HG03066 (cell line): ENCODE measurements around the gene ADAMTSL2.

Experiments used
- ATAC-seq: cut with Tn5 transposase; IDR thresholded peaks from one replicate; pipeline ENCODE4 v1.9.1; 2021; ENCODE audit warnings: low read depth; ENCODE audit not compliant: unreplicated experiment

The ADAMTSL2 gene

GRCh38 chr9:133600739-133601138 is 66.2 kb downstream of the ADAMTSL2 start:
- no peak for ATAC-seq

DNA sequence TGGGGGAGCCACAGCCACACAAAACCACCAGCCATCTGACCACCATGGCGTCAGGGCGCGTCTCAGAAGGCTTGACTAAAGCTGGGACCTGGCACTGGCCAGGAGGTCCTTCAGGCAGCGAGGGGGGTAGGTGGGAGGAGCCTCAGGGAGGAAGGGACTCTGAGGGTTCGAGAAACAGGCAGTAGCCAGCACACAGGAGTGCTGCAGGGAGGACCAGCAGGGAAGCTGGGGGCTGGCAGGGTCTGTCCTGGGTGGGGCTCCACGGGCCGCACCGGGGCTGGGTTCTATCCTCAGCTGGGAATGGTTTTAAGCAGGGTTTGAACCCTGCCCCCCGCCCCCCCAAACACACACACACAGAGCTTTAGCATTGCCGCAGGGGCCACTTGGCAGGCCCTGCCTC is 67.2 kb downstream of the ADAMTSL2 start:
- ATAC-seq: no peak

DNA sequence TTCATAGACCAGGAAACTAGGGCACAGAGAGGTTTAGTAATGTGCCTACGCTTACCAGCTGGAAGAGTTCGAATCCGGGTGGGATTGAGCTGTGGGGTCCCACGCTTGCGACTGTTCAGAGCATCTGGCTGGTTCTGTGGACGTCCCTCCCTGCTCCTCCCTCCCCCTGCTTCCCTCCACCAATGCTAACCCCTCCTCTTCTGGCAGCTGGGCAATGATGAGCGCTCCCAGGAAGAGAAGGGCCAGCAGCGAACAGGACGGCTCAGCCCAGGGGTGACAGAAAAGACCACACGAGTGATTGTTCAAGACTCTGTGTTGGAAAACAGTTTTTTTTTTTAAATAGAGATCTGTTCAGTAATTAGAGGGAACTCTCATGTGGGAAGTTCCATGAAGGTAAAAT is 67.8 kb downstream of the ADAMTSL2 start:
- ATAC-seq: no peak

DNA sequence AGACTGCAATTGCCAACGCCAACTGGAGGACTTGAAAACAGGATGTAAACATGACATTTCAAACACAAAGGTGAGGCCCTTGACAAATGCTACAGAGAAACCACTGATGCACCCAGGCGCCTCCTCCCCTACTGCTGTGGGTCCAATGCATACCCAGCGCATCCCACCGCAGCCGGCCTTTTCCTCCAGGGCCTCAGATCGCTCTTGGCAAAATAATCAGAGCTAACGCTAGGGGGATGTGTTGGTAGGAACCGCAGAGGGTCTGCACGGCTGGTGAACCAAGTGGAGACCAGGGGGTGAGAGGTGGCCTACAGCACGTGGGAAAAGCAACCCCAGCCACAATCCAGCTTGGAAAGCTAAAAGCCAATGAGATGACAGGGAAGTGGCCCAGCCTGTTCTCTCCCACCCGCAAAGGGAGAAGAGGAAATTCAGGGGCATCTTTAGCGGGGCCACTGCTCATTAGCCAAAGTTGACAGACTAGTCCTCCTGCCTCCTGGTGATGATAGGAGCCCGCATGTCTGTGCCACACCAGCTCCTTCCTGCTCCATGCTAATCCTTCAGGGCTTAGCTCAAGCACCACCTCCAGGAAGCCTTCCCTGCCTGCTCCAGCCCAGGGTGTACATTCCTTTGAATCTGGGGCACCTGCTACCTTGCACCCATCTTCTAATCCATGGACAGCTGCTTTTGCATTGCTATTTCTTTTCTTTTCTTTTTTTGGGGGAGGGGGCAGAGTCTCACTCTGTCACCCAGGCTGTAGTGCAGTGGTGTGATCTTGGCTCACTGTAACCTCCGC is 68.8 kb downstream of the ADAMTSL2 start:
- no peak for ATAC-seq

DNA sequence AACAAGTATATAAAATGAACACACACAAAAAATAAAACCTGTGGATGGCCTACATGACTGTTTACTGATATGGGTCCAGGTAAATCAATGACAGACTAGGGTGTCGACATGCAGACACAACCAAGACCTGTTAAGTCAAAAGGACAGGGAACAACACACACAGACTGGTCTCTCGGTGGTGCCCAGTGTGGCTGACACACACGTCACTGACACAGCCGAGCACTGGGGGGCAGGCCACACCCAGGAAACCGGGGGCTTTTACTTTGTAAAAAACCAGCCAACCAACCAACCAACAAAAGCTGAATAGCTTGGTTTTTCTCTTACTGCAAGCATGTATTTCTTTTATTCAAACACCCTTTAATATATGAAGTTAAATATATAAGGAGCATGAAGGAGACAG is 69.7 kb downstream of the ADAMTSL2 start:
- no peak for ATAC-seq

GRCh38 chr9:133604856-133605255 is 70.4 kb downstream of the ADAMTSL2 start:
- no peak for ATAC-seq

GRCh38 chr9:133605446-133605845 is 70.9 kb downstream of the ADAMTSL2 start:
- ATAC-seq: no peak

GRCh38 chr9:133605856-133606707 is 71.6 kb downstream of the ADAMTSL2 start:
- no peak for ATAC-seq

DNA sequence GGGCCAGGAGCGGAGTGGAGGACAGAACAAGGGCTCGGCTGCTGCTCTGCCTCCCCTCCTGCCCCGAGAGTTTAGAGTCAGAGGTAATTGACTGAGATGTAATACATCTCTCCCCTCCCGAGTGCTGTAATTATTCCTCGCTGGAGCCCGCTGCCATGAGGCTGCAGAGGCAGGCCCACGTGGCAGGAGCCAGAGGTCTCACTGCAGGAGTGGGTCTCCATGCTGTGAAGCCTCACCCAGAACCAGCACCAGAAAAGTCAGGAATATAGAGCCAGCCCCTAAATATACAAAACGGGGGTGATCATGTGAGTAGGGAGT is 72.2 kb downstream of the ADAMTSL2 start:
- ATAC-seq: no peak

- ATAC-seq: no peak
These were observed 72.9 kb downstream of the ADAMTSL2 start for GRCh38 chr9:133607381-133607780.

GRCh38 chr9:133607976-133608375 is 73.5 kb downstream of the ADAMTSL2 start:
- ATAC-seq: no peak

GRCh38 chr9:133608382-133608781 is 73.9 kb downstream of the ADAMTSL2 start:
- no peak for ATAC-seq

DNA sequence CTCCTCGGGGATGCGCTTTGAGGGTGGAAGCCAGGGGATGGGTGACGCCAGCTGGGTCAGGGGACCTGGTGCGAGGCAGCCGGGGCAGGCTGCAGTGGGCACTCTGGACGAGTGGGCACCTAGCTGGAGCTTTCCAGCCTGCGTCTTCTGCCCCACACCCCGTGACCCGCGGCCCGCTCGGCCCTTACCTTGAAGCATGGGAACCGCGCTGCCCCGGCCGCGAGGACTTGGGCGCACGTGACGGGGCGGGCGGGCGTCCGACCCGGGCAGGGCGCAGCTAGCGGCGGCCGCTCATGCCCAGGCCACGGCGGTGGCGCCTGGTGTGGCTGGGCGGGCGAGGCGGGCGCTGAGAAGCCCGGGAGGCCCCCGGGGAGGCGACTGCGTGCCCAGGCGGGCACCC is 74.4 kb downstream of the ADAMTSL2 start:
- no peak for ATAC-seq

- no peak for ATAC-seq
These were observed 75.0 kb downstream of the ADAMTSL2 start, which contains the start of gene FAM163B for GRCh38 chr9:133609311-133610098. TSS of gene FAM163B (minus strand) at chr9:133609389. CDS start at chr9:133580223, 29,166 bp downstream.

DNA sequence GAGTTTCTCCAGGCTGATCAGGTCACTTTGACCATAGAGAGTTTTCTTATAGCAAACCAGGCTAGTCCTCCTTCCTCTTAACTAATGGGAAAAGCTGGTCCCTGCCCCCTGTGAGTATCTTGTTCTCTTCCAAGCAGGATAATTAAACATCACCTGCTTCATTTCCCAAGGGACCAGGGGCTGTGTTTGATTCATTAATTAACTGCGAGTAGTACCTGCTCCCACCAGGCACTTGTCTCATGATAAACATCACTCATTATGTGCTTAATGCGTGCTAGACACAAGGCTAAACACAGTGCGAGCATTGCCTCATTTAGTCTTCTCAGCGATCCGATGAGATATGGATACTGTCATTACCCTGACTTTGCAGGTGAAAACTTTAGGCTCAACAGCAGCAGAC is 76.3 kb downstream of the ADAMTSL2 start:
- ATAC-seq: no peak

DNA sequence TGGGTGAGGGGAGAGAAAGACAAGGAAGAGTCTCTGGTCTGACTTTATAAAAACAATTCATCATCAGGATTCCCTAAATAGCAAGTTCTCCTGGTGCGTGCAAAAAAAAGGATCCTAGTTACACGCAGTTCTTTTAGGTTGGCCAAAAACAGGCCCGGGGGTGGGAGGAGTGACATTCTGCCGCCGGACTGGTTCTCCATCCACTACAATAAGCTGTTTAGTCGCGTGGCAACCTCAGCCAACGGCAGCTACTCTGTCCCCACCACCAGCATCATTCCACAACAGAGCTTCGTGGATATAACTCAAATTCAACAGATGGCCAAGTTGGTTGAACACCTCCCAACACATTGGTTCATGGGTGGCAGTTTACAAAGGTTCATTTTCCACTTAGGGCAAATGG is 77.5 kb downstream of the ADAMTSL2 start:
- no peak for ATAC-seq

GRCh38 chr9:133612816-133613215 is 78.3 kb downstream of the ADAMTSL2 start:
- ATAC-seq: no peak

- no peak for ATAC-seq
These were observed 78.9 kb downstream of the ADAMTSL2 start for GRCh38 chr9:133613432-133613831.

DNA sequence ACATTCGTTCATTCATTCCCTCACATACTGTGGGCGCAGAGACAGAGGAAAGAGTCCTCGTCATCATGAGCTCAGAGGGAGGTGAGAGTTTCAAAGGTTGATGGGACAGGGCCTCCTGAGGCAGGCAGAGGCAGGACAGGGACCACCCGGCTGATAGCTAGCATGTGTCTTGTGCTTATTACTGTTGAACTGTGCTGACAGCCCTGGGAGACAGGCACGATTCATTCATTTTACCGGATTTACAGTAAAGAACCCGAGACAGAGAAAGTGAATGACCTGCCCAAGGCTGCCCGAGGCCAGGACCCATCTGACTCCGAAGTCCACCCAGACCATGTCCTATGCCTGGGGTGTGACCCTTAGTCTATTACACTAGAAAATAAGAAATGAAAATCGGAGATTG is 79.6 kb downstream of the ADAMTSL2 start:
- no peak for ATAC-seq

DNA sequence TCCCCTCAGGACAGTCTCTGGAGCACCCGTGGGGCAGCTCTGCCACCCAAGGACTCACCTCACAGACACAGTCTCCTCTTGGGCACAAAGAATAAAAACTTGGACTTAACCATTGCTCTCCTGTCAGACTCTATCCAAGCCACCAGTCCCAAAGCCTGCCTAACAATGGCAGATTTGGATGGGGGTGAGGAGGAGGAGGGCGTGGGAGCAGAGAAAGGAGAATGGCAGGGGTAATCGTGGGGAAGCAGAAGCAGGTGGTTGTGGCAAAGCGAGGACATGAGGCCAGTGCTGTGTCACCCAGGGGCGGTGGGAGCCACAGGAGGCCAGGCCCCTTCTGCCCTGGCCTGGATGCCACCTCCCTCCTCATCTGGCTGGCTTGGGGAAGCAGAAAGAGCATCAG is 80.2 kb downstream of the ADAMTSL2 start:
- ATAC-seq: no peak

DNA sequence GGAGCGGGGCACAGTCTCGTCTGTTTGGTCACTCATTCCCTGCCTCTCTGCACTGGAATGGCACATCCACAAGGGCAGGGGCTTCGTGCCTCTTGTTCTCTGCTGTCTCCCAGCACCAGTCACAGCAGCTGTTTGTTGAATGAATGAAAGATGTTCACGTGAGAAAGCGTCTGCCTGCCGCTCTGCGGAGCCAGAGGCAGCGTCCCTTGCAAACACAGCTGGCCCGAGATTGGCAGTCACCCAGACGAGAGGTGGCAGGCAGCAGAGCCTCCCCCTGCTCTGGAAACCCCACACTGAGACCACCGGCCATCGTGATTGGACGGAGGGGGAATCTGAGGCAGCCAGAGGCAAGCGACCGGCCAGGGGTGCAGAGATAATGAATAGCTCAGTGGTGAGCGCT is 80.7 kb downstream of the ADAMTSL2 start:
- no peak for ATAC-seq
